NCI-H2227 (cell line): ENCODE measurements around the gene IL15RA.
"Not testable (repeated sequence)": the region's sequence is repeated elsewhere in the genome, so short reads cannot be mapped to it uniquely, and the experiment has no call there.

Experiments
- DNase-seq: peaks from one replicate; lab custom pipeline; 2025; ENCODE audit not compliant: unreplicated experiment; lab: John Stamatoyannopoulos, UW

IL15RA gene

GRCh38 chr10:5930272-5930671 is 47.1 kb downstream of the IL15RA start:
- no peak for DNase-seq

- no peak for DNase-seq
Observed at GRCh38 chr10:5929442-5929841, 47.9 kb downstream of the IL15RA start.

- no peak for DNase-seq
Observed at GRCh38 chr10:5927306-5927705, 50.0 kb downstream of the IL15RA start.

- no peak for DNase-seq
Observed at GRCh38 chr10:5924889-5925288, 52.5 kb downstream of the IL15RA start.

- DNase-seq = no peak
Observed at GRCh38 chr10:5921746-5922145, 55.6 kb downstream of the IL15RA start.

- DNase-seq = no peak
Observed at GRCh38 chr10:5919568-5919967, 57.8 kb downstream of the IL15RA start.

- no peak for DNase-seq
Observed at GRCh38 chr10:5918763-5919162, 58.6 kb downstream of the IL15RA start.

GRCh38 chr10:5917305-5917704 is 60.0 kb downstream of the IL15RA start:
- no peak for DNase-seq

- no peak for DNase-seq
Observed at GRCh38 chr10:5915451-5915850, 61.9 kb downstream of the IL15RA start.

GRCh38 chr10:5913736-5914135 is 63.6 kb downstream of the IL15RA start:
- DNase-seq = no peak

GRCh38 chr10:5911670-5912069 is 65.7 kb downstream of the IL15RA start:
- no peak for DNase-seq

GRCh38 chr10:5910323-5911100 is 66.8 kb downstream of the IL15RA start:
- DNase-seq = no peak

- not testable (repeated sequence) for DNase-seq
Observed at GRCh38 chr10:5908676-5909075, 68.7 kb downstream of the IL15RA start.

GRCh38 chr10:5906651-5907050 is 70.7 kb downstream of the IL15RA start:
- DNase-seq = no peak

GRCh38 chr10:5905854-5906507 is 71.4 kb downstream of the IL15RA start:
- no peak for DNase-seq

GRCh38 chr10:5904227-5904626 is 73.1 kb downstream of the IL15RA start:
- DNase-seq = no peak

GRCh38 chr10:5903563-5903962 is 73.8 kb downstream of the IL15RA start:
- DNase-seq = no peak

GRCh38 chr10:5902511-5903274 is 74.7 kb downstream of the IL15RA start:
- no peak for DNase-seq
